Measurements from ENCODE around the gene SPPL2C.

SPPL2C gene, protein sequence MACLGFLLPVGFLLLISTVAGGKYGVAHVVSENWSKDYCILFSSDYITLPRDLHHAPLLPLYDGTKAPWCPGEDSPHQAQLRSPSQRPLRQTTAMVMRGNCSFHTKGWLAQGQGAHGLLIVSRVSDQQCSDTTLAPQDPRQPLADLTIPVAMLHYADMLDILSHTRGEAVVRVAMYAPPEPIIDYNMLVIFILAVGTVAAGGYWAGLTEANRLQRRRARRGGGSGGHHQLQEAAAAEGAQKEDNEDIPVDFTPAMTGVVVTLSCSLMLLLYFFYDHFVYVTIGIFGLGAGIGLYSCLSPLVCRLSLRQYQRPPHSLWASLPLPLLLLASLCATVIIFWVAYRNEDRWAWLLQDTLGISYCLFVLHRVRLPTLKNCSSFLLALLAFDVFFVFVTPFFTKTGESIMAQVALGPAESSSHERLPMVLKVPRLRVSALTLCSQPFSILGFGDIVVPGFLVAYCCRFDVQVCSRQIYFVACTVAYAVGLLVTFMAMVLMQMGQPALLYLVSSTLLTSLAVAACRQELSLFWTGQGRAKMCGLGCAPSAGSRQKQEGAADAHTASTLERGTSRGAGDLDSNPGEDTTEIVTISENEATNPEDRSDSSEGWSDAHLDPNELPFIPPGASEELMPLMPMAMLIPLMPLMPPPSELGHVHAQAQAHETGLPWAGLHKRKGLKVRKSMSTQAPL

DNA sequence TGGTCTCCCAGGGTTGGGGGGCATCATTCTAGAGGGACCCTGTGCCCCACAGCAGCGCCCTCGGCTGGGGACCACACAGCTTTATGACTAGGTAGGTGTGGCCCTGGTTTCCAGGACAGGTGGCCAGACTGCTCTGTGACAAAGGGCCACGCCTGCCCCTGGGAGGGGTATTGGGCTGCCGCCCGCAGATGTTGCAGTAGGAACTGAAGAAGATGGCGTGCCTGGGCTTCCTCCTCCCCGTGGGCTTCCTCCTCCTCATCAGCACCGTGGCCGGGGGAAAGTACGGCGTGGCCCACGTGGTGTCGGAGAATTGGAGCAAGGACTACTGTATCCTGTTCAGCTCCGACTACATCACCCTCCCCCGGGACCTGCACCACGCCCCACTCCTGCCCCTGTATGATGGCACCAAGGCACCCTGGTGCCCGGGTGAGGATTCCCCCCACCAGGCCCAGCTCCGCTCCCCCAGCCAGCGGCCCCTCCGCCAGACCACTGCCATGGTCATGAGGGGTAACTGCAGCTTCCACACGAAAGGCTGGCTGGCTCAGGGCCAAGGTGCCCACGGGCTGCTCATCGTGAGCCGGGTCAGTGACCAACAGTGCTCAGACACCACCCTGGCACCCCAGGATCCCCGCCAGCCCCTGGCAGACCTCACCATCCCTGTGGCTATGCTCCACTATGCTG is at the start of gene SPPL2C:
TSS of gene SPPL2C (plus strand) at position 187 of the 681 bp plus-strand sequence. CDS start at position 213, 26 bp downstream.
- no peak within 1 kb of the TSS for H3K4me2 ChIP-seq
- H3K27ac ChIP-seq = no peak within 1 kb of the TSS
- H2AFZ ChIP-seq (ENCODE audit: low read depth) = no peak within 1 kb of the TSS
- no peak for TF ChIP-seq CTCF (conservative IDR thresholded peaks at IDR 0.05; ENCODE audit: low read depth, low read length)
- no peaks in the 10 kb centered on the region for H4K20me1 ChIP-seq (ENCODE audit: insufficient read depth)
- H3K79me2 ChIP-seq (ENCODE audit: insufficient read depth, low read depth) = no peaks in the 10 kb centered on the region
- H3K36me3 ChIP-seq (ENCODE audit: insufficient read depth) = no peaks in the 10 kb centered on the region
- H3K9ac ChIP-seq = no peak within 1 kb of the TSS
- no peak within 1 kb of the TSS for H3K4me3 ChIP-seq (IDR thresholded peaks at IDR 0.05; ENCODE audit: insufficient read depth, low read depth, low read length)
- peaks cover 6% of the 10 kb centered on the region; the same call in 1 of the 2 replicates for H3K27me3 ChIP-seq (ENCODE audit: insufficient read depth, low read depth)
- no peaks in the 10 kb centered on the region for H3K4me1 ChIP-seq (ENCODE audit: low read depth, poor library complexity, severe bottlenecking)

GRCh38 chr17:45800816-45801215 is 43.9 kb upstream of the SPPL2C start:
- H3K27ac ChIP-seq = no peak overlapping the region
- H3K9ac ChIP-seq = no peak overlapping the region
- no peak for TF ChIP-seq CTCF (conservative IDR thresholded peaks at IDR 0.05; ENCODE audit: low read depth, low read length)
- no peaks in the 10 kb centered on the region for H3K79me2 ChIP-seq (ENCODE audit: insufficient read depth, low read depth)
- H3K4me2 ChIP-seq = no peak overlapping the region
- no peaks in the 10 kb centered on the region for H3K36me3 ChIP-seq (ENCODE audit: insufficient read depth)
- no peaks in the 10 kb centered on the region for H3K4me1 ChIP-seq (ENCODE audit: low read depth, poor library complexity, severe bottlenecking)
- no peaks in the 10 kb centered on the region for H4K20me1 ChIP-seq (ENCODE audit: insufficient read depth)
- no peak overlapping the region for H3K4me3 ChIP-seq (IDR thresholded peaks at IDR 0.05; ENCODE audit: insufficient read depth, low read depth, low read length)
- H3K27me3 ChIP-seq (ENCODE audit: insufficient read depth, low read depth) = peaks cover 91% of the 10 kb centered on the region
- H2AFZ ChIP-seq (ENCODE audit: low read depth) = no peak overlapping the region

DNA sequence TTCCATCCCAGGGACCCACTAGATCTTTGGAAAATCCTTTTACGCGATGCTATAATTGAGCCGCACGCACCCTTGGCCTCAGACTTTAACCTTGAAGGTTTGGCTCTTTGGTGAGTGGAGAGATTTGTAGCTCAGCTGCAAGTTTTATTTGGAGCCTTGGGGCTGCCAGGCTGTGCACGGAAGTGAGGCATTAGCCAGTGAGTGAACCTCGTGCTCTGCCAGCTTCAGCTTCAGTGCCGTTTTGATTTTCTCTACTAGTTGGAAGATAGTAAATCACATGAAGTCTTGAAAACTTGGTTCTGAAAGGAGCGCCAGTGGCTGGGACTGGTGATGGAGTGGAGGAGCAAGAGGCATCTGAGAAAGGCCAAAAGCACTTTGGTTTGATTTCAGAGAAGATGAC is 43.3 kb upstream of the SPPL2C start:
- no peak for TF ChIP-seq CTCF (conservative IDR thresholded peaks at IDR 0.05; ENCODE audit: low read depth, low read length)
- H3K27ac ChIP-seq = no peak overlapping the region
- H3K4me1 ChIP-seq (ENCODE audit: low read depth, poor library complexity, severe bottlenecking) = no peaks in the 10 kb centered on the region
- H3K9ac ChIP-seq = no peak overlapping the region
- H3K36me3 ChIP-seq (ENCODE audit: insufficient read depth) = no peaks in the 10 kb centered on the region
- H2AFZ ChIP-seq (ENCODE audit: low read depth) = no peak overlapping the region
- H3K4me2 ChIP-seq = no peak overlapping the region
- H3K27me3 ChIP-seq (ENCODE audit: insufficient read depth, low read depth) = peaks cover 91% of the 10 kb centered on the region
- H4K20me1 ChIP-seq (ENCODE audit: insufficient read depth) = no peaks in the 10 kb centered on the region
- H3K79me2 ChIP-seq (ENCODE audit: insufficient read depth, low read depth) = no peaks in the 10 kb centered on the region
- no peak overlapping the region for H3K4me3 ChIP-seq (IDR thresholded peaks at IDR 0.05; ENCODE audit: insufficient read depth, low read depth, low read length)

- Histone ChIP-seq H3K27me3 (ENCODE audit: insufficient read depth, low read depth) (peaks cover 47% of the 10 kb centered on the region), H2AFZ (ENCODE audit: low read depth) (no peak overlapping the region), H3K36me3 (ENCODE audit: insufficient read depth) (no peaks in the 10 kb centered on the region), H4K20me1 (ENCODE audit: insufficient read depth) (no peaks in the 10 kb centered on the region), H3K4me1 (ENCODE audit: low read depth, poor library complexity, severe bottlenecking) (no peaks in the 10 kb centered on the region), H3K79me2 (ENCODE audit: insufficient read depth, low read depth) (no peaks in the 10 kb centered on the region), H3K9ac (no peak overlapping the region), H3K27ac (no peak overlapping the region), H3K4me2 (no peak overlapping the region), H3K4me3 (IDR thresholded peaks at IDR 0.05; ENCODE audit: insufficient read depth, low read depth, low read length) (no peak overlapping the region)
- TF ChIP-seq CTCF (conservative IDR thresholded peaks at IDR 0.05; ENCODE audit: low read depth, low read length) = no peak
These were observed 35.8 kb upstream of the SPPL2C start for GRCh38 chr17:45808845-45809244.

Measured in KMS-11 (cell line).